ENCODE data around the gene DPP10.

The DPP10 gene

DNA sequence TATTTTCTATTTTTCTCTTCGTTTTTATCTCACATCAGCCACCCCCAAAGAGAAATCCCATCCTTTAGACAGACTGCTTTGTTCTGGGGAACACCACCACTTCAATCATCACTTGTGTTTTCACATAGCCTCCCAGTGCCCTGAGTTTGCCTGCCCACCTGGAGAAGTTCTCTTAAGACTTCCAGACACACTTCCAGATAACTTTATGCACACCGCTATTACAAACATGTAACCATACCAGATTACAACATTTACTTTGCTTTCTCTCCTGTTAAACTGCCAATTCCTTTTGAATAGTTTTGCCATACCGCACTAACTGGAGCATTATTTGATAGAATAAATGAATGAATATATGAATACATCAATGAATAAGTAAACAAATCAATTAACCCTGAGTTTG is 1353.6 kb downstream of the DPP10 start:
- DNase-seq = no peak

DNA sequence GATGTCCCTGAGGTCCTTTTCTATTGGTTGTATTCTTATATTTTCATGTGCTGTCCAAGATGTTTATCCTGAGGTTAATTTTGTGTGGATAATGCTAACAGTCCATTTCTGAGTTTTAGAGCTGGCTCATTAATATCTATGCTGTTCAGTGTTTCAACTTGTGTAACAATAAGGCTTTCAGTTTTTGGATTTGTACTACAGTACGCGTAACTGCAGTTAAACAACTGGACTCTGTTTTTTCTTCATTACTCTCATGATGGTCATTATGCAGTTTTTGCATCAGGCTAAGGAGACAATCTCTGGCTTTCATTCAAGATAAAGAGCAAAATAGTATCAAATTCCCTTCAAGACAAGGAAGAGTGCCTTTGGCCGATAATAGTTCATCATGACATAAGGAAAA is 1364.8 kb downstream of the DPP10 start:
- DNase-seq = no peak

DNA sequence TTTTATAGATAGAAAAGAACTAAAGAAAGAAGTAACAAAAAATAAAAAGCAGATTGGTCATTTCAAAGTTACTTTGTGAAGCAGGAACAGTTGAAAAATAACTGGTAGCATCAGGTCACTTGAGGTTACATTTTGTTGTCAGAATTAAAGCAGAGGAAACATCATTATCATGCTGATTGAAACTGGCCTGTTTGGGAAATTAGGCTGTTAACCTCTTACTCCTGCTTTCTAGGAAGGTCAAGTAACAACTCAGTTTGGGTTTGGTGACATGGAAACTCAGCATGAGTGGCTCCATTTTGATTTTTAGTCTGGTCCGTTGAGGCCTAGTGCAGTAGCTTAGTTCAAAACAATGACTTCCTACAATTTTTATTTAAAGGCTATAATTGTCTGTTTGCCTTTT is 1383.5 kb downstream of the DPP10 start:
- DNase-seq = no peak

DNA sequence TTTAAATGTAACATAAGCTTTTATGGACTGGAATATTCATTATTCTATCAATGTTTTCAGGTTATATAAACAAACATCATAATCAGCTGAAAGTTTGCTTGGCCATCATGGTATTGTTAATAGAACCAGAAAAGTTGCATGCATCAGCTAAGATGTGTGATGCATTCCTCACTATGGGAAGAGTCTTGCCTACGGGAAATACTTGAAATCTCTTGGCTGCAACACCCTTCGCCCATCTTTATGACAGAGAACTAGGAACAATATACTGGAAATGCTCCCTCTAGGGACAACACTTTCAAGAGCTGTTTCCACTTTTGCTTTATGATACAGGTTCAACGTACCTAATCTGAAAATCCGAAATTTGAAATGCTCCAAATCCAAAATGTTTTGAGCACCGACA is 1390.8 kb downstream of the DPP10 start:
- no peak for DNase-seq

GRCh38 chr2:115838539-115838938 is 1396.1 kb downstream of the DPP10 start:
- no peak for DNase-seq

GRCh38 chr2:115842306-115842705 is 1399.9 kb downstream of the DPP10 start:
- no peak for DNase-seq

DNA sequence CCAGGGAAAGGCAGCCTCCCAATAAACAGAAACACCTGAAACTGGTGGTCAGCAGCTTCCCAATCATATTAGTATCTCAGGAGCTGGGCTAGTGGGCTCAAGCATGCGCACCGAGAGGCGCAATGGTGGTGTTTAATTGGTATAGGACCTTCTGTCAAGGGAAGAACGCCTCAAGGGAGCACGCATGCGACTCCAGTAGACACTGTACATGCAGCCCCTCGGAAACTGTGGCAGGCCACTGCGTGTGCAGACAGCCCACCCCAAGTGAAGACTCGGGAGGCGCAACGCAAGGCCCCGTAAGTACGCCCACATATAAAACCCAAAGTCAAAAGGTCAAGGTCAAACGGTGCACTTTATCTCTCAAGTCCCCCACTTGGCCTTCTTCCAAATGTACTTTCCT is 1405.8 kb downstream of the DPP10 start:
- no peak for DNase-seq

- DNase-seq = no peak
Measured at GRCh38 chr2:115867024-115867423, 1424.6 kb downstream of the DPP10 start.

GRCh38 chr2:115874427-115874826 is 1432.0 kb downstream of the DPP10 start:
- no peak for DNase-seq

GRCh38 chr2:115880558-115880957 is 1438.1 kb downstream of the DPP10 start:
- DNase-seq = no peak

GRCh38 chr2:115887209-115887776 is 1444.9 kb downstream of the DPP10 start:
- DNase-seq = no peak

Data from kidney glomerular epithelial cell (primary cell).